Cardiac fibroblast (primary cell): ENCODE data around the gene YIF1A.

ENCODE experiments used
- DNase-seq, 2 donors: peaks; one replicate each; pipeline versions ENCODE4 v3.0.0 to v3.0.0-alpha.2; 2010; ENCODE audit warnings: low read depth in 2 of 2
- H3K4me3 ChIP-seq, 2 donors: replicated peaks in 1 of 2; 1 replicate in 1 of 2; 2 replicates in 1 of 2; pipeline ENCODE4 v1.5.1; 2011; ENCODE audit warnings: low read depth in 2 of 2, low read length in 2 of 2, mild to moderate bottlenecking in 2 of 2, moderate library complexity in 1 of 2
- TF ChIP-seq, protein P1 (sequence below): IDR thresholded peaks from one replicate; pipeline ENCODE4 v1.5.1; 2011; ENCODE audit warnings: low read depth, mild to moderate bottlenecking, low read length, inconsistent platforms

YIF1A gene

DNA sequence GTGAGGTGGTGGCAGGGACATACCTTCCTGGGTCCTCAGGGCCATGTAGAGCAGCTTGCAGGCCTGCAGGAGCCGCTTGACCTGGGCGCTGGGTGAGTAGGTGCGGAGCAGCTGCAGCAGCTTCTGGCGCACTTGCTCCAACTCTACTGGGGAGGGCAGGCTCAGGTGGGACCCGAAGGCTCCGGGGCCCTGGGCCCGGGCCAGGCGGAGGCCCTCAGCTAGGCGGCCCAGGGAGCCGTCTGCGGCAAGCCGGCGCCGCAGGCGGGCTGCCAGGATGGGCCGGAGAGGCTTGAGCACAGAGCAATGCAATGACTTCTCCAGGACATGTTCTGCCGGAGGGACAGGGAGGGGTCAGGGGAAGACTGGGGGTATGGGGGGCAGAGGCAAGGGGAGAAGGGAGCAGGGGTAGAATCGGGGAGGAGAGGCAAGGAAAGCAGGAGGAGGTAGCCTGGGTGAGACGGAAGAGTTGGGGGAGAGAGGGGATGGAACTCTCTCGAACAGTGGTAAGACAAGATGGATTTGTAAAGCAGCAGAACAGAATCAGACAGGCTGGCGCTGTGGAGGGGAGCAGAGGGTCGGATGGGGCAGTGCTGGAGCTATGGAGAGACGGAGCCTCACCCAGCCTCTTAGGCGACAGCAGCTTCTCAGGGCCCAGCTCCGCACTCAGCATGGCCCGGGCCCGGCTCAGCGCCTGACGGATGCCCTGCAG is 45.1 kb upstream of the YIF1A start:
- TF ChIP-seq, protein P1, sequence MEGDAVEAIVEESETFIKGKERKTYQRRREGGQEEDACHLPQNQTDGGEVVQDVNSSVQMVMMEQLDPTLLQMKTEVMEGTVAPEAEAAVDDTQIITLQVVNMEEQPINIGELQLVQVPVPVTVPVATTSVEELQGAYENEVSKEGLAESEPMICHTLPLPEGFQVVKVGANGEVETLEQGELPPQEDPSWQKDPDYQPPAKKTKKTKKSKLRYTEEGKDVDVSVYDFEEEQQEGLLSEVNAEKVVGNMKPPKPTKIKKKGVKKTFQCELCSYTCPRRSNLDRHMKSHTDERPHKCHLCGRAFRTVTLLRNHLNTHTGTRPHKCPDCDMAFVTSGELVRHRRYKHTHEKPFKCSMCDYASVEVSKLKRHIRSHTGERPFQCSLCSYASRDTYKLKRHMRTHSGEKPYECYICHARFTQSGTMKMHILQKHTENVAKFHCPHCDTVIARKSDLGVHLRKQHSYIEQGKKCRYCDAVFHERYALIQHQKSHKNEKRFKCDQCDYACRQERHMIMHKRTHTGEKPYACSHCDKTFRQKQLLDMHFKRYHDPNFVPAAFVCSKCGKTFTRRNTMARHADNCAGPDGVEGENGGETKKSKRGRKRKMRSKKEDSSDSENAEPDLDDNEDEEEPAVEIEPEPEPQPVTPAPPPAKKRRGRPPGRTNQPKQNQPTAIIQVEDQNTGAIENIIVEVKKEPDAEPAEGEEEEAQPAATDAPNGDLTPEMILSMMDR: no peak
- DNase-seq: no peak
- H3K4me3 ChIP-seq: no peak overlapping the region

DNA sequence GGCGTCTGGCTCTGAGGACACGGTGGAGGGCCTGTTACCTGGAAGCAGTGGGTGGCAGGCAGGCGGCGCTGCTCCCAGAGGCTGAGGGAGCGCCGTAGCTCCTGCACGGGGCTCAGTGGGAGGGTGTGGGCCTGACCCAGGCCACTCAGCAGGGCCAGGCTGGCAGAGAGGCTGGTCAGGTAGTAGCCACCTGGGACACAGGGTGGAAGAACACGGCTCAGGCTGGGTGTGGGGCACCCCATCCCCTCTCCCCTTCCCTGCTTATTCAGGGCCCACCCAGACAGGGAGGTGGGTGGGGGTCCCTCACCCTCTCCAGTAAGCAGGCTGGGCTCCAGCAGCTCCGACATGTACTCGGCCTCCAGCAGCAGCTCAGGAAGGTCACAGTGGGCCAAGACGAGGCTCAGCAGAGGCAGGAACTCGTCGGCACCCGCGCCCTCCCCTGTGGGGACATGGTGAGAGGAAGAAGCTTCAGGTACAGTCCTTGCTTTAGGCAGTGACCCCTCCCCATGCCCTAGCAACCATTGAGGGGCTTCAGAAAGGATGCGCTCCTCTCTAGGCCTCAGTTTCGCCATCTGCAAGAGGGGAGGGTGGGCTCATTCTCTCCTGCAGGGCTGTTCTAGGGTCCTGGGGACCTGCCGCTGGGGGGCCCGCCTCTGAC is 44.4 kb upstream of the YIF1A start:
- no peak for DNase-seq
- no peak overlapping the region for H3K4me3 ChIP-seq
- TF ChIP-seq, protein P1: no peak

DNA sequence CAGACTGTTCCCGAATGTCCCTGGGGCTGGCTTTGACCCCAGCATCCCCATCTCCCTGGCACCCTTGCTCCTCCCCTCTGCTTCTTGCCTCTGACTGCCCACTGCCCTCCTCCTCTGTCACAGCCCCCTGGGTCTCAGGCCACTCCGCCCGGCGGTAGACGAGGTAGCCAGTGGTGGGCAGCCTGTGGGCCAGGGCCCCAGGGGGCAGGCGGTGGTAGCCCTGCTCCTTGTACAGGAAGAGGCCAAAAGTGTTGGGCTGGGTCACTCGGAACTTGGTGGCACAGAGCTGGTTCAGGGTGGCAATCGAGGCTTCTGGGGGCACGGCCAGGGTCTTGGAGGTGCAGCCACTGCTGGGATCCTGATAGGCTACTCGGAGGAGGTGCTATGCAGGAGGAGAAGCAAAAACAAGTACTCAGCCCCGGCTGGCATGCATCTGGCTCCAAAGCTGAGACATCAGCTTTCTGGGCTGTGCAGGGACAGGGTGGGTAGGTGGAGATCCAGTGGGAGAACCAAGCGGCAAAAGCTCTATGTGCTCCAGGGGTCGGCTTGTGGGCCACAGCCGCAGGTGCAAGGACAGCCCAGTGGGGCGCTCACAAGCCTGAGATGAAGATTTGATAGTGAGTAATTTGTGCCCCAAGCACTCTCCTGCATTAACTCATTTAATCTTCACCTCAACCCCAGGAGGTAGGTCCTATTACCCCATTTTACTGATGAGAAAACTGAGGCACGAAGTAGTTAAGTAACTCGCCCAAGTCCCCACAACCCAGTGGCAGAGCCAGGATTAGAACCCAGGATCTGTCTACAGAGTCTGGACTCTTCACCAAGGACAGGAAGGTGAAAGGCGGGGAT is 43.7 kb upstream of the YIF1A start:
- no peak for DNase-seq
- TF ChIP-seq, protein P1: no peak
- no peak overlapping the region for H3K4me3 ChIP-seq

DNA sequence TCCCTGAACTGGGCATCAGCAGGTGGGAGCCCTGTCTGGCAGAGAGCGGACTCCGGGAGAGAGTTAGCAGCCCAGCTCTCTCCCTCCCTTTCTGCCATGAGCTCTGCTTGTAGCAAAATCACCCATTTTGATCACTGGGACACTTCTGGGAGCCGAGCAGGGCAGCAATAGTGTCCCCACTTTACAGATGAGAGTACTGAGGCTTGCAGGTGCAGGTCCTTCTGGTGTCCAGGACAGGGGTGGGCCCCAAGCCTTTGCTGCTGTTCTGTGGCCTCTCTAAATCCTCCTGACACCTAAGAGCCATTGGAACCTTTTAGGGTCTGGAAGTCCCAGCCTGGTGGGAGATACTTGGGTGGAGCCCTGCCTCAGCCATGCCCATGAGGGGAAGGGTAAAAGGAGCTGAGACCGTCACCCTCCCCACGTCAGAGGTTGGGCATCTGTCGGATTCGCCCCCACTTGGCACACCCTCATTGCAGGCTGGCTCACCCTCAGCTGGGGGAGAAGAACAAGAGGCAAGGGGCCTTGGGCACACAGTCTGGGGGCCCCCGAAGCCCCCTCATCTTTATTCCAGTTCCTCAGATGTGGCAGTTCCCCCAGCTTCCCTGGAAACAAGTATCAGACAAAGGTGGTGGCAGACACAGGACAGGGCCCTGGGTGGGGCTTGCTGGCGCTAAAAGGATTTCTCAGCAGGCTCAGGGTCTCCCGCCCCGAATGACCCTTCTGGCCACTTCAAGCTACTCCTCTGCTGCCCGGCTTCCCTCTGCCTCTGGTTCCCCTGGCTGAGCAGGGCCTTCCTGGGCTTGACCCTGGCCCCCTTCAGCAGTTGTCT is 42.8 kb upstream of the YIF1A start:
- TF ChIP-seq, protein P1: no peak
- H3K4me3 ChIP-seq: no peak overlapping the region
- DNase-seq: no peak

DNA sequence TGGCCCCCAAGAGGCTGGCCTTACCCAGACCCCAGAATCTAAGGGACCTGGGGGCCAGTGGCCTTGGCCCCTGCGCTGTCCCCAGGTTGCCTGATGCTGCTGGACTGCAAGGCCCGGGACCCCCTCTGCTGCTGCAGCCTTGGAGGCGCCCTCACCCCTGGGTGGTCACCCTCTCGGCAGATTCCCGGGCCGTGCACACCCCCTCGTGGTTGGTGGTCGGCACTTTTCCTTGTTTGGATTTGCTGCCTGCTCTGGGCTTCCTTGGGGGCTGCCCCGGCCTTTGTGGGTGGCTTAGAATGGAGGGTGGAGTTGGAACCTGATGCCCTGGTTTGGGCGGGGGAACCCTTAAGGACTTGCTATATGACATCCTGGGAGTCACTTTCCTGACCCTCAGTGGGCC is 42.0 kb upstream of the YIF1A start:
- no peak for DNase-seq
- no peak overlapping the region for H3K4me3 ChIP-seq
- TF ChIP-seq, protein P1: no peak

DNA sequence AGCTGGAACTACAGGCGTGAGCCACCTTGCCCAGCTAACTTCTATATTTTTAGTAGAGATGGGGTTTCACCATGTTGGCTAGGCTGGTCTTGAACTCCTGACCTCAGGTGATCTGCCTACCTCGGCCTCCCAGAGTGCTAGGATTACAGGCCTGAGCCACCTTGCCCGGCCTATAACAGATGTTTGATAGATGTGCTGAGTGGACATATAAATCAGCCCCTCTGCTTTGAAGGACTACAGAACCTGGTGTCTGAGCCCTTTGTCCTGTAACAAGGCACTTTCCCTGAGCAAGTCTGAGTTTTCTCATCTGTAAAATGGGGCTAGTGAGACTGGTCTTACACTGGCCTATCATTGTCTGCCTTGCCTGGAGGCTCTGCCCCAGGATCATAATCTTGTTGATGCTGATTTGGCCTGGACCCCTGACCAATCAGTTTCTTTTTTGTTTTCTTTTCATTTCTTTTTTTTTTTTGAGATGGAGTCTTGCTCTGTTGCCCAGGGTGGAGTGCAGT is 40.3 kb upstream of the YIF1A start:
- no peak for DNase-seq
- H3K4me3 ChIP-seq: no peak overlapping the region
- TF ChIP-seq, protein P1: no peak
